ENCODE data around the gene CD84. TPM values are rescaled to one million over a fixed set of nuclear protein-coding genes. Genes with fewer than 3 reads are reported as not detected.
A peak's percentile ranks its signal among the peaks of the same experiment; 100 is the strongest.

Gene CD84
- total RNA-seq, 2 experiments from 2014 or later: 32.7 to 36.9 TPM

GRCh38 chr1:160624464-160624863, 45.2 kb upstream of the CD84 start:
- Mint-ChIP-seq H3K4me3 (peak overlapping the region; percentile 67), H3K36me3 (ENCODE audit: low read depth) (peaks cover 90% of the 10 kb centered on the region), H3K27ac (peak overlapping the region; percentile 97), H3K4me1 (ENCODE audit: low read depth) (peaks cover 96% of the 10 kb centered on the region), H3K9me3 (no peaks in the 10 kb centered on the region), H3K27me3 (no peaks in the 10 kb centered on the region)
- CTCF ChIA-PET: interaction anchor here (1.2 to 1.4 kb wide), 2 partner anchors 16 to 18 kb away, joined by 3 read pairs; no protein-coding TSS in a partner anchor
- TF ChIP-seq CTCF (IDR thresholded peaks at IDR 0.05): no peak
- ATAC-seq (ENCODE audit: poor library complexity) (no peak), DNase-seq (no peak)
- no peak overlapping the region for H3K4me3 ChIP-seq (ENCODE audit: low read length)
- POLR2A ChIA-PET: interaction anchor here (0.7 to 2.1 kb wide), 4 partner anchors 22 to 159 kb away, joined by 3 to 14 read pairs (median 4); partner anchors contain the start of gene SLAMF1
- H3K27me3 ChIP-seq (ENCODE audit: control insufficient read depth in 1 of 2, insufficient read depth in 2 of 2, low read length in 2 of 2): no peaks in the 10 kb centered on the region
- H3K36me3 ChIP-seq (ENCODE audit: insufficient read depth, low read length): peaks cover 56% of the 10 kb centered on the region
- peak overlapping the region in 1 of 2 donors; percentile 49 for H3K27ac ChIP-seq (ENCODE audit: low read depth in 1 of 2, low read length in 2 of 2)
- H3K9me3 ChIP-seq (ENCODE audit: control insufficient read depth in 1 of 2, insufficient read depth in 1 of 2, low read length in 2 of 2): no peaks in the 10 kb centered on the region
- intact Hi-C loops (cut with DNase I, micrococcal nuclease): loop anchor here in 1 of 2 experiments (5.0 kb wide), 1 partner anchor 143 kb away; no protein-coding TSS in a partner anchor
- H3K4me1 ChIP-seq (ENCODE audit: insufficient read depth, low read length): peaks cover 76% of the 10 kb centered on the region

GRCh38 chr1:160623862-160624261, 44.6 kb upstream of the CD84 start:
- no peak overlapping the region for H3K4me3 ChIP-seq (ENCODE audit: low read length)
- peaks cover 73% of the 10 kb centered on the region for H3K4me1 ChIP-seq (ENCODE audit: insufficient read depth, low read length)
- peaks cover 90% of the 10 kb centered on the region for H3K36me3 Mint-ChIP-seq (ENCODE audit: low read depth)
- H3K27me3 Mint-ChIP-seq: no peaks in the 10 kb centered on the region
- H3K36me3 ChIP-seq (ENCODE audit: insufficient read depth, low read length): peaks cover 62% of the 10 kb centered on the region
- H3K4me1 Mint-ChIP-seq (ENCODE audit: low read depth): peaks cover 96% of the 10 kb centered on the region
- peak overlapping the region; percentile 70 for H3K4me3 Mint-ChIP-seq
- POLR2A ChIA-PET: interaction anchor here (0.7 to 2.1 kb wide), 4 partner anchors 23 to 158 kb away, joined by 3 to 14 read pairs (median 4); partner anchors contain the start of gene SLAMF1
- H3K9me3 Mint-ChIP-seq: no peaks in the 10 kb centered on the region
- H3K27ac ChIP-seq (ENCODE audit: low read depth in 1 of 2, low read length in 2 of 2): peak overlapping the region; percentile 36 to 49
- no peaks in the 10 kb centered on the region for H3K27me3 ChIP-seq (ENCODE audit: control insufficient read depth in 1 of 2, insufficient read depth in 2 of 2, low read length in 2 of 2)
- TF ChIP-seq CTCF (IDR thresholded peaks at IDR 0.05): no peak
- peak overlapping the region; percentile 97 for H3K27ac Mint-ChIP-seq
- no peaks in the 10 kb centered on the region for H3K9me3 ChIP-seq (ENCODE audit: control insufficient read depth in 1 of 2, insufficient read depth in 1 of 2, low read length in 2 of 2)
- ATAC-seq (ENCODE audit: poor library complexity): no peak
- intact Hi-C loops (cut with DNase I, micrococcal nuclease): loop anchor here (2.0 to 5.0 kb wide), 2 partner anchors 19 to 143 kb away; no protein-coding TSS in a partner anchor
- CTCF ChIA-PET: interaction anchor here (0.9 to 1.4 kb wide), 2 partner anchors 16 to 50 kb away, joined by 3 read pairs; no protein-coding TSS in a partner anchor
- DNase-seq: peak in 1 of 14 experiments; percentile 26

- ChIA-PET POLR2A (interaction anchor here (0.9 kb wide), 1 partner anchor 42 kb away, joined by 3 read pairs; no protein-coding TSS in a partner anchor), CTCF (interaction anchor here (0.9 to 1.3 kb wide), 4 partner anchors 17 to 58 kb away, joined by 3 to 6 read pairs (median 4); no protein-coding TSS in a partner anchor)
- no peaks in the 10 kb centered on the region for H3K27me3 Mint-ChIP-seq
- H3K4me3 Mint-ChIP-seq: peak overlapping the region; percentile 70
- H3K36me3 Mint-ChIP-seq (ENCODE audit: low read depth): peaks cover 90% of the 10 kb centered on the region
- peak overlapping the region; percentile 97 for H3K27ac Mint-ChIP-seq
- ATAC-seq (ENCODE audit: poor library complexity) (peak; percentile 66), DNase-seq (peak in 4 of 14 experiments; percentile 43 to 79 (median 70))
- H3K4me1 ChIP-seq (ENCODE audit: insufficient read depth, low read length): peaks cover 71% of the 10 kb centered on the region
- no peaks in the 10 kb centered on the region for H3K27me3 ChIP-seq (ENCODE audit: control insufficient read depth in 1 of 2, insufficient read depth in 2 of 2, low read length in 2 of 2)
- H3K27ac ChIP-seq (ENCODE audit: low read depth in 1 of 2, low read length in 2 of 2): peak overlapping the region; percentile 36 to 49
- no peak for TF ChIP-seq CTCF (IDR thresholded peaks at IDR 0.05)
- no peaks in the 10 kb centered on the region for H3K9me3 ChIP-seq (ENCODE audit: control insufficient read depth in 1 of 2, insufficient read depth in 1 of 2, low read length in 2 of 2)
- H3K4me3 ChIP-seq (ENCODE audit: low read length): no peak overlapping the region
- H3K9me3 Mint-ChIP-seq: no peaks in the 10 kb centered on the region
- peaks cover 62% of the 10 kb centered on the region for H3K36me3 ChIP-seq (ENCODE audit: insufficient read depth, low read length)
- intact Hi-C loops (cut with DNase I, micrococcal nuclease): loop anchor here (2.0 to 5.0 kb wide), 2 partner anchors 20 to 144 kb away; no protein-coding TSS in a partner anchor
- peaks cover 96% of the 10 kb centered on the region for H3K4me1 Mint-ChIP-seq (ENCODE audit: low read depth)
Observed at GRCh38 chr1:160623227-160623633, 43.9 kb upstream of the CD84 start.
